ENCODE data around the gene CCL26. TPM values are rescaled to one million over a fixed set of nuclear protein-coding genes. Genes with fewer than 3 reads are reported as not detected.

The CCL26 gene
- total and polyA plus RNA-seq, 9 of the 15 experiments (the other 6 are each of a cell fraction or from before 2014, with no cell fraction given) = 2.3 to 26.8 (median 8.4) TPM

GRCh38 chr7:75813781-75814236, 41.8 kb upstream of the CCL26 start, which contains the start of gene CCL24 (continued):
- TF ChIP-seq MYC (IDR thresholded peaks at IDR 0.05; ENCODE audit: low read depth, low read length) (0 out of 2 replicates have a peak, but pooled peaks have one; percentile 22), MYC (CRISPR knock-in tag; IDR thresholded peaks at IDR 0.05; ENCODE audit: borderline replicate concordance, low read depth) (no peak), TRIM24 (IDR thresholded peaks at IDR 0.05) (peak; percentile 12 to 39; a peak in 1 of 4 replicates), CBX5 (IDR thresholded peaks at IDR 0.05; ENCODE audit: borderline replicate concordance, low read depth) (0 out of 2 replicates have a peak, but pooled peaks have one; percentile 46)

DNA sequence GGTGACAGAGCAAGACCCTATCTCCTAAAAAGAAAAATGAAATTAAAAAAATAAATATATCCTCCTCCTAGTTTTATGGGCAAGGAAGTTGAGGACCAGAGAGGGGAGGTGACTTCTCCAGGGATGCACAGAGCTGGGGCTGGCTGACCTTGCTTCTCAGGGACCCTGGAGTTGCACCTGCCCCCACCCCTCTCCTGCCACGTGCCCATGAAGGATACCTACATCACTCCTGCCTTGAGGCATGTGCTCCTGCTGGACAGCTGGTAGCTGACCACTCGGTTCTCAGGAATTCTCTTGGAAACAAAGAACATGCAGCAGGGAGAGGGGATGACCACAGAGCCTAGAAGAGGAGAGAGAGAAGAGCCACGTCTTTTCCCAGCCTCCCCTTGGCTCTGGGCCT, 41.1 kb upstream of the CCL26 start:
- H3K4me2 ChIP-seq (ENCODE audit: insufficient read depth, low read length) = no peak overlapping the region
- H3K4me1 ChIP-seq (replicated peaks in 1 of 2; ENCODE audit: control insufficient read depth in 2 of 2, insufficient read depth in 2 of 2, low read length in 2 of 2) = peaks cover 11 to 16% of the 10 kb centered on the region in 2 experiments
- ATAC-seq (no peak), DNase-seq (ENCODE audit: extremely low read depth in 1 of 4, low spot score in 3 of 4) (no peak), FAIRE-seq (no peak)
- H3K79me2 ChIP-seq (ENCODE audit: control insufficient read depth, insufficient read depth, low read length) = no peaks in the 10 kb centered on the region
- intact Hi-C loops (cut with micrococcal nuclease) = no loop called here
- H3K9me1 ChIP-seq (ENCODE audit: control insufficient read depth, insufficient read depth, low read length) = peaks cover 4% of the 10 kb centered on the region
- POLR2A ChIA-PET = interaction anchor here (0.7 kb wide), 1 partner anchor 11 kb away, joined by 3 read pairs; no protein-coding TSS in a partner anchor
- BruUV-seq (replicated peaks) = no TSS peak
- peak overlapping the region in 1 of 2 experiments; percentile 72; a peak in 1 of 4 replicates for H3K9ac ChIP-seq (ENCODE audit: insufficient read depth in 1 of 2, low read depth in 2 of 2, low read length in 2 of 2)
- H2AFZ ChIP-seq (ENCODE audit: low read depth, low read length) = peak overlapping the region; percentile 69; the same call in 1 of the 2 replicates
- no peaks in the 10 kb centered on the region for H4K20me1 ChIP-seq (replicated peaks; ENCODE audit: control insufficient read depth, insufficient read depth, low read length)
- in situ Hi-C loops (cut with MboI) = no loop called here
- H3K27me3 ChIP-seq (ENCODE audit: control insufficient read depth in 2 of 2, insufficient read depth in 2 of 2, low read length in 2 of 2) = no peaks in the 10 kb centered on the region; a peak in 2 of 5 replicates
- no peaks in the 10 kb centered on the region for H3K9me3 ChIP-seq (replicated peaks; ENCODE audit: control insufficient read depth, insufficient read depth, low read depth, low read length)
- no peak overlapping the region for H3K4me3 ChIP-seq
- H3K27ac ChIP-seq (ENCODE audit: extremely low read depth, low read depth, low read length) = no peak overlapping the region
- no peaks in the 10 kb centered on the region for H3K36me3 ChIP-seq (ENCODE audit: control insufficient read depth, insufficient read depth, low read length)
- WGBS (ENCODE audit: insufficient coverage, low coverage, missing lambda C conversion rate) = 35% methylated on average over 3 of the region's 3 CpGs
- CTCF ChIA-PET (ENCODE audit: low intra/inter-chr PET ratio) = no interaction called here
- TF ChIP-seq GABPA (tag; conservative IDR thresholded peaks at IDR 0.05; ENCODE audit: low read depth) (0 out of 2 replicates have a peak, but pooled peaks have one; percentile 5), ZNF124 (CRISPR knock-in tag; IDR thresholded peaks at IDR 0.05) (no peak)
- TF ChIP-seq, protein P1, sequence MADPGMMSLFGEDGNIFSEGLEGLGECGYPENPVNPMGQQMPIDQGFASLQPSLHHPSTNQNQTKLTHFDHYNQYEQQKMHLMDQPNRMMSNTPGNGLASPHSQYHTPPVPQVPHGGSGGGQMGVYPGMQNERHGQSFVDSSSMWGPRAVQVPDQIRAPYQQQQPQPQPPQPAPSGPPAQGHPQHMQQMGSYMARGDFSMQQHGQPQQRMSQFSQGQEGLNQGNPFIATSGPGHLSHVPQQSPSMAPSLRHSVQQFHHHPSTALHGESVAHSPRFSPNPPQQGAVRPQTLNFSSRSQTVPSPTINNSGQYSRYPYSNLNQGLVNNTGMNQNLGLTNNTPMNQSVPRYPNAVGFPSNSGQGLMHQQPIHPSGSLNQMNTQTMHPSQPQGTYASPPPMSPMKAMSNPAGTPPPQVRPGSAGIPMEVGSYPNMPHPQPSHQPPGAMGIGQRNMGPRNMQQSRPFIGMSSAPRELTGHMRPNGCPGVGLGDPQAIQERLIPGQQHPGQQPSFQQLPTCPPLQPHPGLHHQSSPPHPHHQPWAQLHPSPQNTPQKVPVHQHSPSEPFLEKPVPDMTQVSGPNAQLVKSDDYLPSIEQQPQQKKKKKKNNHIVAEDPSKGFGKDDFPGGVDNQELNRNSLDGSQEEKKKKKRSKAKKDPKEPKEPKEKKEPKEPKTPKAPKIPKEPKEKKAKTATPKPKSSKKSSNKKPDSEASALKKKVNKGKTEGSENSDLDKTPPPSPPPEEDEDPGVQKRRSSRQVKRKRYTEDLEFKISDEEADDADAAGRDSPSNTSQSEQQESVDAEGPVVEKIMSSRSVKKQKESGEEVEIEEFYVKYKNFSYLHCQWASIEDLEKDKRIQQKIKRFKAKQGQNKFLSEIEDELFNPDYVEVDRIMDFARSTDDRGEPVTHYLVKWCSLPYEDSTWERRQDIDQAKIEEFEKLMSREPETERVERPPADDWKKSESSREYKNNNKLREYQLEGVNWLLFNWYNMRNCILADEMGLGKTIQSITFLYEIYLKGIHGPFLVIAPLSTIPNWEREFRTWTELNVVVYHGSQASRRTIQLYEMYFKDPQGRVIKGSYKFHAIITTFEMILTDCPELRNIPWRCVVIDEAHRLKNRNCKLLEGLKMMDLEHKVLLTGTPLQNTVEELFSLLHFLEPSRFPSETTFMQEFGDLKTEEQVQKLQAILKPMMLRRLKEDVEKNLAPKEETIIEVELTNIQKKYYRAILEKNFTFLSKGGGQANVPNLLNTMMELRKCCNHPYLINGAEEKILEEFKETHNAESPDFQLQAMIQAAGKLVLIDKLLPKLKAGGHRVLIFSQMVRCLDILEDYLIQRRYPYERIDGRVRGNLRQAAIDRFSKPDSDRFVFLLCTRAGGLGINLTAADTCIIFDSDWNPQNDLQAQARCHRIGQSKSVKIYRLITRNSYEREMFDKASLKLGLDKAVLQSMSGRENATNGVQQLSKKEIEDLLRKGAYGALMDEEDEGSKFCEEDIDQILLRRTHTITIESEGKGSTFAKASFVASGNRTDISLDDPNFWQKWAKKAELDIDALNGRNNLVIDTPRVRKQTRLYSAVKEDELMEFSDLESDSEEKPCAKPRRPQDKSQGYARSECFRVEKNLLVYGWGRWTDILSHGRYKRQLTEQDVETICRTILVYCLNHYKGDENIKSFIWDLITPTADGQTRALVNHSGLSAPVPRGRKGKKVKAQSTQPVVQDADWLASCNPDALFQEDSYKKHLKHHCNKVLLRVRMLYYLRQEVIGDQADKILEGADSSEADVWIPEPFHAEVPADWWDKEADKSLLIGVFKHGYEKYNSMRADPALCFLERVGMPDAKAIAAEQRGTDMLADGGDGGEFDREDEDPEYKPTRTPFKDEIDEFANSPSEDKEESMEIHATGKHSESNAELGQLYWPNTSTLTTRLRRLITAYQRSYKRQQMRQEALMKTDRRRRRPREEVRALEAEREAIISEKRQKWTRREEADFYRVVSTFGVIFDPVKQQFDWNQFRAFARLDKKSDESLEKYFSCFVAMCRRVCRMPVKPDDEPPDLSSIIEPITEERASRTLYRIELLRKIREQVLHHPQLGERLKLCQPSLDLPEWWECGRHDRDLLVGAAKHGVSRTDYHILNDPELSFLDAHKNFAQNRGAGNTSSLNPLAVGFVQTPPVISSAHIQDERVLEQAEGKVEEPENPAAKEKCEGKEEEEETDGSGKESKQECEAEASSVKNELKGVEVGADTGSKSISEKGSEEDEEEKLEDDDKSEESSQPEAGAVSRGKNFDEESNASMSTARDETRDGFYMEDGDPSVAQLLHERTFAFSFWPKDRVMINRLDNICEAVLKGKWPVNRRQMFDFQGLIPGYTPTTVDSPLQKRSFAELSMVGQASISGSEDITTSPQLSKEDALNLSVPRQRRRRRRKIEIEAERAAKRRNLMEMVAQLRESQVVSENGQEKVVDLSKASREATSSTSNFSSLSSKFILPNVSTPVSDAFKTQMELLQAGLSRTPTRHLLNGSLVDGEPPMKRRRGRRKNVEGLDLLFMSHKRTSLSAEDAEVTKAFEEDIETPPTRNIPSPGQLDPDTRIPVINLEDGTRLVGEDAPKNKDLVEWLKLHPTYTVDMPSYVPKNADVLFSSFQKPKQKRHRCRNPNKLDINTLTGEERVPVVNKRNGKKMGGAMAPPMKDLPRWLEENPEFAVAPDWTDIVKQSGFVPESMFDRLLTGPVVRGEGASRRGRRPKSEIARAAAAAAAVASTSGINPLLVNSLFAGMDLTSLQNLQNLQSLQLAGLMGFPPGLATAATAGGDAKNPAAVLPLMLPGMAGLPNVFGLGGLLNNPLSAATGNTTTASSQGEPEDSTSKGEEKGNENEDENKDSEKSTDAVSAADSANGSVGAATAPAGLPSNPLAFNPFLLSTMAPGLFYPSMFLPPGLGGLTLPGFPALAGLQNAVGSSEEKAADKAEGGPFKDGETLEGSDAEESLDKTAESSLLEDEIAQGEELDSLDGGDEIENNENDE (IDR thresholded peaks at IDR 0.05; ENCODE audit: low read depth, low read length) = no peak
- TF ChIP-seq, protein P2, sequence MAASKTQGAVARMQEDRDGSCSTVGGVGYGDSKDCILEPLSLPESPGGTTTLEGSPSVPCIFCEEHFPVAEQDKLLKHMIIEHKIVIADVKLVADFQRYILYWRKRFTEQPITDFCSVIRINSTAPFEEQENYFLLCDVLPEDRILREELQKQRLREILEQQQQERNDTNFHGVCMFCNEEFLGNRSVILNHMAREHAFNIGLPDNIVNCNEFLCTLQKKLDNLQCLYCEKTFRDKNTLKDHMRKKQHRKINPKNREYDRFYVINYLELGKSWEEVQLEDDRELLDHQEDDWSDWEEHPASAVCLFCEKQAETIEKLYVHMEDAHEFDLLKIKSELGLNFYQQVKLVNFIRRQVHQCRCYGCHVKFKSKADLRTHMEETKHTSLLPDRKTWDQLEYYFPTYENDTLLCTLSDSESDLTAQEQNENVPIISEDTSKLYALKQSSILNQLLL (CRISPR knock-in tag; IDR thresholded peaks at IDR 0.05; ENCODE audit: borderline replicate concordance) = no peak
